Epithelial cell of esophagus (primary cell): ENCODE data around the gene AMOTL2.

Source experiments
- DNase-seq: peaks from one replicate; pipeline ENCODE4 v3.0.0; 2010; ENCODE audit warnings: low read depth
- H3K4me3 ChIP-seq: 2 replicates; pipeline ENCODE4 v1.5.1; 2011; ENCODE audit warnings: mild to moderate bottlenecking, low read length, control low read depth
- CTCF ChIP-seq: IDR thresholded peaks from 2 replicates; pipeline ENCODE4 v1.5.1; 2011; ENCODE audit warnings: low read depth, mild to moderate bottlenecking, low read length, control low read depth, inconsistent platforms; ENCODE audit not compliant: insufficient read depth; ENCODE audit errors: missing control alignments

Gene AMOTL2

GRCh38 chr3:134328147-134328591, 46.1 kb downstream of the AMOTL2 start:
- TF ChIP-seq CTCF = no peak
- DNase-seq = peak; percentile 91

DNA sequence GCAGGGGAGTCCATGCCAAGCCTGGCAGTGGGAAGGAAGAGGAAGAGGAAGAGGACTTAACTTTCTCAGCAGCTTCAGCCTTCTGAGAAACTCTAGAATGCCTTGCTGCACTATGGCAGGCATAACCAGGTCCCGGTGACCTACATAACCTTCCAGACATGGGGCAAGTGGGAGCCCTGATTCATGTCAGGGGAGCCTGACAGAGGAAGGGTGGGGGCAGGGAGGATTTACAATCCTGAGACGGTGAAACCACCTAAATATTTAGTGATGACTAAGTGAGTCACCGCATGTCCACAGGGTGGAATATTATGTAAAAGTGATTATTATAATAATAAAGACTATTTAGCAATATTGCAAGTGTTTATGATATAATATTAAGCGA, 46.7 kb downstream of the AMOTL2 start:
- H3K4me3 ChIP-seq = no peak overlapping the region
- TF ChIP-seq CTCF = no peak
- peak; percentile 97 for DNase-seq

More at GRCh38 chr3:134328147-134328591, 46.1 kb downstream of the AMOTL2 start:
- H3K4me3 ChIP-seq = no peak overlapping the region

DNA sequence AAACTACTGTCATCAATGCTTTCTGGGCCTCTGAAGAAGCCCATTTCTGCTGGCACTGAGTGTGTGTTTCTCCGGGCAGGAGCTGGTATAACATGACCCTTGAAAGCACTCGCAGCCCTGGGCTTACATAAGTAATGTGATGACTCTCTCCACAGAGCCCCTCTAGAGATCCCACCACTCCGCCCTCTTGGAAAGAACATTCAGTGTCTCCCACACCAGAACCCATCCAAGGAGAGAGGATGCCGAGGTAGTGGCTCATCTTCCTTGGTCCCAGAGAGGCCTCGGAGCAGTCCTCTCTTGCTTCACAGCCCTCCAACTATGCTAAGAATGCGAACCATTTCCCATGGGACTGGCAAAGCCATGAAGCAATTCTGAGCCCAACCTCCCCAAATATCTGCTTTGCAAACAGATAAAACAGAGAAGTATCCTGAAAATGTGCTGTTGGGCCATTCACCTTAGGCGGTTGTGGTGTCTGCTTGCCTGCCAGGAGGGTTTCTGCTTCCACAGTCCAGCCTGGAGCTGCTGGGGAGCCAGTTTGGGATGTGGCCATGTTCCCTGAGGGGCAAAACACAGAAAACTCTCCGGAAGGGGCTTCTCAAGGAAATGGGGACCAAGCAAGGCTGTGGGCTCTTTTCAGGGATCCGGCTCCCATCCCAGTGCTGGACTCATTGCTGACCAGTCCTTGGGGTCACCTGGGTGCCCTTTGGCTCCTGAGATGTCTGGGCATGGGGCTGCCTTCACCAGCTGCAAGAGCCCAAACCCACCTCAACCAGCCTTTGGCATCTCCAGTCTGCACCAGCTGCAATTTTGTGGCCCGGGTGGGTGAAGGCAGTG, 47.3 kb downstream of the AMOTL2 start:
- TF ChIP-seq CTCF = no peak
- DNase-seq = peak; percentile 94
- H3K4me3 ChIP-seq = no peak overlapping the region

- TF ChIP-seq CTCF = no peak
- no peak overlapping the region for H3K4me3 ChIP-seq
- DNase-seq = no peak
Observed at GRCh38 chr3:134326126-134326525, 48.1 kb downstream of the AMOTL2 start.

- no peak for TF ChIP-seq CTCF
- DNase-seq = no peak
- H3K4me3 ChIP-seq = no peak overlapping the region
Observed at GRCh38 chr3:134325706-134326105, 48.5 kb downstream of the AMOTL2 start.

DNA sequence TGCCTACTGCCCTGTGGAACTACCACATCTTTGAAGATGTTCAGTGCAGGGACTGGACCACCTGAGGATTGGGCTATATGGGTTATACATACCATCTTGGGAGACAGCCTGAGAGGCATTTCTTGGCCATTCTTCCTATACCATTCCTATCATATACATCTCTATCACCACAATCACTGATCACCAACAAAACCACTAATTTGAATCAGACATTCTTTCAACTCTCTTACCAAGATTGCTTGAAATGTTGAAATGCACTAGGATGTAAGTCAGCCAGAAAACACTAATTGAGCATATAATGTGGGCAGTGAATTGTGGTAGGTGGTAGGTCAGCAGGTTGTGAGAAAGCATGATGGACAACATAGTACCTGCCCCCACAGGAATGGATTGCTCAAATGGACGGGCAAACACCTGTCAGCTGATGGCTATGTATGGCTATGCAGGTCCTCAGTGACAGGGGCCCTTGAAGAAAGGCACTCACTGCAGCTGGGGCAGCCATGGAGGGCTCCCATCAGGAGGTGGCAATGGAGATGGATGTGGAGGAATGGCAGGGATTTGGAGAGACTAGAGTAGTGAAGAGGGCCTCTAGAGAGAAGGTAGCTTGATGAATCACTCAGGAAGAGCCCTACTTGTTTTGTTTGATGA, 49.1 kb downstream of the AMOTL2 start:
- TF ChIP-seq CTCF = no peak

More for the DNA sequence above, 49.1 kb downstream of the AMOTL2 start:
- H3K4me3 ChIP-seq = no peak overlapping the region
- no peak for DNase-seq
